HG02678 (cell line): ENCODE results near the gene JAK1.
"Not testable (repeated sequence)": the region's sequence is repeated elsewhere in the genome, so short reads cannot be mapped to it uniquely, and the experiment has no call there.

Source experiments
- ATAC-seq: cut with Tn5 transposase; IDR thresholded peaks from one replicate; pipeline ENCODE4 v1.9.1; 2021; ENCODE audit warnings: mild to moderate bottlenecking, moderate library complexity; ENCODE audit not compliant: unreplicated experiment

Gene JAK1

GRCh38 chr1:64950284-64950809 lies 16.0 kb downstream of the JAK1 start:
- ATAC-seq: no peak

DNA sequence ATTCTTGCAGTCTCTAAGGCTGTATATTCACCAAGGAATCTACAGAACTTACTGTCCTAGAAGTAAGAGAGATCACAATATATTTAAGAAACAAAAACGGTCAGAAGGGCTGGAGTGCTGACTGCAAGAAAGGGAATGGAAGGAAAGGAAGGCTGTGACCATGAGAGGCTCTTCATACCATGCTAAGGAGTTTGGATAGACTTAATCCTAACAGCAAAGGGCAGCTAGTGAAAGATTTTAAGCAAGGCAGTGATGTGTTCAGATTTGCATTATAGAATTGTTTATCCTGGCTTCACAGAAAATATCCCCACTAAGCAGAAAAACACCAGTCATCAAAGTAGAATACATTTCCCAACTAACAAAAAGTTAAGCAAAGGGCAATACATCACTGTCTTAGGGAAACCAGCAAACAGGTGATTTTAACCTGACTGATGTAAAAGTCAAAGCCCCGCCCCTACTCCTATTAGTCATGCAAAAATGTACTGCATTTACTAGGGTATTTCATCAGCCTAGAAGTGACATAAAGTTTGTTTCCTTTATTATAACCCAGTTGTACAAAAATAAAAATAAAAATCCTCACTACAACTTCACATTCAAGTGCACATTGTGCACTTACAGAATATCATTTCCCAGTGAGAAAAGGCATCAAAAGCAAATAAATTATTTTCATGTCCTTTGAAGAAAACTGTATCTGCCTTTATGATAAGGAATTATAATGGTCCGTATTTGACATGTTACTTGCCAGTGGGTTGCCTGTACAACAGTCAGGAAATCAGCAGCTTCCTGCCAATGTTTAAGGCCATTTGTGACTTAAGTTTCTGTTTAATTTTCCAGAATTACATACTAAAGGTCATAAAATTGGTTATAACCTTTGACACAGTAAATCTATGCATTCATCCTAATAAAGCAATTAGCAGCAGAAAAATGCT lies 17.2 kb downstream of the JAK1 start:
- no peak for ATAC-seq

DNA sequence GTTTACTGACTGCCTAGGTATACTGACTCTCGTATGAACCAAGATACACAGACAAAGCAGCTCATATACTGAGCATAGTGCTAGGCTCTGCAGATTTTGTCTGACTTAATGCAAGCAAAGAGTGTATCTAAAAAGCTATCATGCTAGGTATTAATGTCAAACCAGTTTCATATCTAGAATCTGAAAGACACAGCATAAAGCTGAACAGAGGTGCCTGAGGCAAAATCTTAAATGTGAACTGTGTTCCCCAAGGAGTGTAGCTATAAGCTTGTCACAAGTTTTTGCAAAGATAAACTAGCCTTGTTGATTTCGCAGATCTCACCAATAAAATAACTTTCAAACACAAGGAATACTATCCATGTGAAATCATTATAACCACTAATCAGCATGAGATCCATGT lies 18.1 kb downstream of the JAK1 start:
- no peak for ATAC-seq

DNA sequence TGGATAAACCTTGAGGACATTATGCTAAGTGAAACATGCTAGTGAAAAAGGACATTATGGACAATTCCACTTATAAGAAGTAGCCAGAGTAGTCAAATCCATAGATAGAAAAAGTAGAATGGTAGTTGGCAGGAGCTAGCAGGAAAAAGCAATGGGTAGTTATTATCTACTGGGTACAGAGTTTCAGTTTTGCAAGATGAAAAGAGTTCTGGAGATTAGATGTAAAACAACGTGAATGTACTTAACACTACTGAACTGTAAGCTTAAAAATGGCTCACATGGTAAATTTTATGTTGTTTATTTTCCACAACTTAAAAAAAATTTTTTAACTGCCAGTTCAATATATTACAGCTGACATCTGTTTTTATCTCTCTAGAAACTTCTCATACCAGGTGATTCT lies 19.4 kb downstream of the JAK1 start:
- no peak for ATAC-seq

- no peak for ATAC-seq
Observed at GRCh38 chr1:64944913-64945312, 21.4 kb downstream of the JAK1 start.

- ATAC-seq: no peak
Observed at GRCh38 chr1:64942675-64943074, 23.7 kb downstream of the JAK1 start.

GRCh38 chr1:64942118-64942517 lies 24.2 kb downstream of the JAK1 start:
- no peak for ATAC-seq

- ATAC-seq: no peak
Observed at GRCh38 chr1:64941461-64942117, 24.8 kb downstream of the JAK1 start.

GRCh38 chr1:64940025-64940424 lies 26.3 kb downstream of the JAK1 start:
- no peak for ATAC-seq

GRCh38 chr1:64938991-64939390 lies 27.4 kb downstream of the JAK1 start:
- no peak for ATAC-seq

GRCh38 chr1:64936956-64937355 lies 29.4 kb downstream of the JAK1 start:
- no peak for ATAC-seq

GRCh38 chr1:64935551-64936155 lies 30.7 kb downstream of the JAK1 start:
- no peak for ATAC-seq

- ATAC-seq: no peak
Observed at GRCh38 chr1:64934878-64935275, 31.5 kb downstream of the JAK1 start.

- no peak for ATAC-seq
Observed at GRCh38 chr1:64934115-64934877, 32.1 kb downstream of the JAK1 start.

DNA sequence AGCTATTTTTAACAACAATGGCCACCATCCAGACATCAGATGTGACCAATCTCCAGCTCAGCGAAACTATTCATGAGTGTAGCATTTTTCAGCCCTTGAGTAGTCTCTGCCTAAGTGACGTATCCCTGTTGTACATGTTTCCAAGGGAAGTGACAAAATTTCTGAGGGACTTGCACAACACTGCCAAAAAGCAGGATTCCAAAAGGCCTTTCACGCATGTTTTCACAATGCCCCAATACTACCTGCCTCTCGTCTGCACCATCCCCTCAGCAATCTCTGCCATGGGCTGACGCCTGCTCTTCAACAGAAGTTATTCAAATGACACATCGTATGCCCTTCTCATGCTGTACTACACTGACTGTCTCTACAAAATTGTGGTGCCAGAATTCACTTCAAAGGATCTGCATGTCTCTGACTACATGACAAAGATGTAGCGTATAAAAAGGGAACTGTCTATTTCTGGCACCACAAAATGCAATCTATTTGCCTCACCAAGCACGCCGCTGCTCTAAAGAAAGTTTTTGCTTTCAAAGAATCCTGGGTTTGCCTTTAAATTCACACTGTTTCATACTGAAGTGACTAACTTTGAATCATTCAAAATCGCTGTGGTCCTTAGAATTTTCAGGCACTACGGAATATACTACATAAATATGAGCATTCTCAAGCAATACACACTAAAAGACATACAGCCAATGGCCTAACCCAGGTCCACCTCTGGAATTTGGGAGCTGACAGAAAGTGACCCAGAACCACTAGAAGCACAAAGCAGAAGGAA lies 32.9 kb downstream of the JAK1 start:
- ATAC-seq: no peak

GRCh38 chr1:64932962-64933295 lies 33.4 kb downstream of the JAK1 start:
- ATAC-seq: no peak

GRCh38 chr1:64930640-64931039 lies 35.7 kb downstream of the JAK1 start:
- ATAC-seq: not testable (repeated sequence)

- ATAC-seq: no peak
Observed at GRCh38 chr1:64929221-64929620, 37.1 kb downstream of the JAK1 start.

- ATAC-seq: no peak
Observed at GRCh38 chr1:64928325-64928724, 38.0 kb downstream of the JAK1 start.

DNA sequence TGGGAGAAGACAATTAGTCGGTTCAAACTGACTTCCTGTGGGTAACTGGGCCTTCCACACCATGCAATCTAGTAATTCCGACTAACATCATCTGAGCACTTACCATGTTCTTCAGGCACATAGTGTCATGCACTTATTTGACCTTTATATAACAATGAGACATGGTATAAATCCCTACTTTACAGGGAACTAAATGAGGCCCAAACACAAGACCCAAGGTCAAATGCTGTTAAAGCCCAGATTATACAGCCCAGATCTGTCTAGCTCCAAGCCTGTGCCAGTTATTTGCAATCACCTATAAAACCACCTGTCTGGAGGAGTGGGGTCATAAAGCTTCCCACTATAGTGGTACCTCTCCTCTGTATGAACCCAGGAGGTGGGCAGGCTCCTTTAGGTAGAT lies 40.8 kb downstream of the JAK1 start:
- ATAC-seq: no peak
